Mesenchymal stem cell (in vitro differentiated cells and primary cell): ENCODE data around the gene APOE.

ENCODE experiments used
- DNase-seq: peaks from one replicate; pipeline ENCODE4 v3.0.0-alpha.2; 2013
- H2AFZ ChIP-seq: one replicate; pipeline ENCODE4 v1.6.1; 2013; ENCODE audit warnings: low read depth, mild to moderate bottlenecking, control low read depth, inconsistent platforms, low read length, moderate library complexity
- H2AK5ac ChIP-seq: 2 replicates; pipeline ENCODE4 v1.6.1; 2013; ENCODE audit warnings: low read length, moderate library complexity, mild to moderate bottlenecking, inconsistent platforms; ENCODE audit not compliant: severe bottlenecking
- H2BK120ac ChIP-seq: one replicate; pipeline ENCODE4 v1.6.1; 2013; ENCODE audit warnings: low read depth, mild to moderate bottlenecking, inconsistent platforms, low read length, moderate library complexity
- H2BK12ac ChIP-seq, 2 experiments: one replicate each; pipeline ENCODE4 v1.6.1; 2013; ENCODE audit warnings: inconsistent platforms in 2 of 2, low read length in 2 of 2, mild to moderate bottlenecking in 2 of 2, moderate library complexity in 2 of 2, control low read depth in 1 of 2
- H2BK15ac ChIP-seq: one replicate; pipeline ENCODE4 v1.6.1; 2013; ENCODE audit warnings: mild to moderate bottlenecking, low read depth, inconsistent platforms; ENCODE audit not compliant: poor library complexity, severe bottlenecking
- H2BK5ac ChIP-seq: 2 replicates; pipeline ENCODE4 v1.6.1; 2013; ENCODE audit warnings: low read depth, mild to moderate bottlenecking, low read length, control low read depth, inconsistent platforms; ENCODE audit not compliant: poor library complexity, severe bottlenecking
- H3K14ac ChIP-seq, 2 experiments: one replicate each; pipeline ENCODE4 v1.6.1; 2013; ENCODE audit warnings: inconsistent platforms in 2 of 2, low read length in 2 of 2, control low read depth in 1 of 2, mild to moderate bottlenecking in 1 of 2, moderate library complexity in 1 of 2
- H3K18ac ChIP-seq, 2 experiments: one replicate each; pipeline ENCODE4 v1.6.1; 2013; ENCODE audit warnings: inconsistent platforms in 2 of 2, low read length in 2 of 2, control low read depth in 1 of 2, low read depth in 1 of 2, mild to moderate bottlenecking in 1 of 2
- H3K23ac ChIP-seq, 2 experiments: one replicate each; pipeline ENCODE4 v1.6.1; 2013; ENCODE audit warnings: inconsistent platforms in 2 of 2, low read length in 2 of 2, mild to moderate bottlenecking in 2 of 2, moderate library complexity in 2 of 2, control low read depth in 1 of 2
- H3K27ac ChIP-seq: 2 replicates; pipeline ENCODE4 v1.5.1; 2013; ENCODE audit warnings: mild to moderate bottlenecking, moderate library complexity, low read length, control low read depth, inconsistent platforms; ENCODE audit not compliant: poor library complexity, severe bottlenecking
- H3K27me3 ChIP-seq, 2 experiments: 2 replicates each; pipeline versions ENCODE4 v1.6.1 to v1.7.0; 2013; ENCODE audit warnings: low read length in 2 of 2, mild to moderate bottlenecking in 2 of 2, moderate library complexity in 2 of 2, control low read depth in 1 of 2, inconsistent platforms in 1 of 2; ENCODE audit not compliant: control insufficient read depth in 1 of 2, insufficient read depth in 1 of 2
- H3K36me3 ChIP-seq, 2 experiments: 2 replicates each; pipeline versions ENCODE4 v1.6.1 to v1.7.0; 2013; ENCODE audit warnings: low read length in 2 of 2, control low read depth in 1 of 2, inconsistent platforms in 1 of 2, low read depth in 1 of 2, mild to moderate bottlenecking in 1 of 2; ENCODE audit not compliant: insufficient read depth in 2 of 2, control insufficient read depth in 1 of 2
- H3K4ac ChIP-seq, 2 experiments: one replicate each; pipeline ENCODE4 v1.6.1; 2013; ENCODE audit warnings: inconsistent platforms in 2 of 2, low read length in 2 of 2, mild to moderate bottlenecking in 2 of 2, moderate library complexity in 2 of 2, control low read depth in 1 of 2, low read depth in 1 of 2
- H3K4me1 ChIP-seq: 2 replicates; pipeline ENCODE4 v1.6.1; 2013; ENCODE audit warnings: low read depth, low read length, control low read depth; ENCODE audit not compliant: control insufficient read depth, insufficient read depth
- H3K4me2 ChIP-seq: 2 replicates; pipeline ENCODE4 v1.6.1; 2013; ENCODE audit warnings: low read length, mild to moderate bottlenecking, inconsistent platforms; ENCODE audit not compliant: poor library complexity, severe bottlenecking
- H3K4me3 ChIP-seq, 2 experiments: 2 replicates each; pipeline versions ENCODE4 v1.5.1 to v1.7.0; 2013; ENCODE audit warnings: low read length in 2 of 2, mild to moderate bottlenecking in 2 of 2, control low read depth in 1 of 2, low read depth in 1 of 2; ENCODE audit not compliant: insufficient read depth in 1 of 2
- H3K79me1 ChIP-seq: replicated peaks from 2 replicates; pipeline ENCODE4 v1.6.1; 2013; ENCODE audit warnings: mild to moderate bottlenecking, control low read depth, low read length, inconsistent platforms; ENCODE audit not compliant: poor library complexity, severe bottlenecking
- H3K9ac ChIP-seq: 2 replicates; pipeline ENCODE4 v1.7.0; 2013; ENCODE audit warnings: mild to moderate bottlenecking, low read length, moderate library complexity
- H3K9me3 ChIP-seq: 2 replicates; pipeline ENCODE4 v1.7.0; 2013; ENCODE audit warnings: mild to moderate bottlenecking, low read length; ENCODE audit not compliant: control insufficient read depth
- H4K8ac ChIP-seq: one replicate; pipeline ENCODE4 v1.6.1; 2013; ENCODE audit warnings: inconsistent platforms, mild to moderate bottlenecking, low read length, moderate library complexity
- H4K91ac ChIP-seq: one replicate; pipeline ENCODE4 v1.6.1; 2013; ENCODE audit warnings: mild to moderate bottlenecking, low read length, inconsistent platforms
- WGBS: methylation state at CpG from one replicate; pipeline ENCODE4 v1.1.7; 2013; ENCODE audit warnings: mixed read lengths; 5-methylcytosine and 5-hydroxymethylcytosine counted together

The APOE gene

DNA sequence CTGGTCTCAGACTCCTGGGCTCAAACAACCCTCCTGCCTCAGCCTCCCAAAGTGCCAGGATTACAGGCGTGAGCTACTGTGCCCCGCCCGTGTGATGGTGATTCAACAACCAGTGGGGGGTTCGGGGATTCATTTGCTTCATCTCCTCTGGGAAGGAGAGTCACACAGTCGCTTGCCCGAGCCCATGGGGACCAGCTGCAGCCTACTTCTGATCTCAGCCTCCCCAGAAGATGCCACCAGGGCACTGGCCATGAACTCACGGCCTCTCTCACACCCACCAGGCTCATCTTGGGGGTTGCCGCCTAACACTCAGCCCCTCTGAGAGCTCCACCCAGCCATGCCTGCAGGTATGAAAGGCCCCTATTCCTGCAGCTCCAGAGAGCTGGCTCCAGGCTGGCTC, 7.8 kb upstream of the APOE start:
- DNase-seq = no peak

DNA sequence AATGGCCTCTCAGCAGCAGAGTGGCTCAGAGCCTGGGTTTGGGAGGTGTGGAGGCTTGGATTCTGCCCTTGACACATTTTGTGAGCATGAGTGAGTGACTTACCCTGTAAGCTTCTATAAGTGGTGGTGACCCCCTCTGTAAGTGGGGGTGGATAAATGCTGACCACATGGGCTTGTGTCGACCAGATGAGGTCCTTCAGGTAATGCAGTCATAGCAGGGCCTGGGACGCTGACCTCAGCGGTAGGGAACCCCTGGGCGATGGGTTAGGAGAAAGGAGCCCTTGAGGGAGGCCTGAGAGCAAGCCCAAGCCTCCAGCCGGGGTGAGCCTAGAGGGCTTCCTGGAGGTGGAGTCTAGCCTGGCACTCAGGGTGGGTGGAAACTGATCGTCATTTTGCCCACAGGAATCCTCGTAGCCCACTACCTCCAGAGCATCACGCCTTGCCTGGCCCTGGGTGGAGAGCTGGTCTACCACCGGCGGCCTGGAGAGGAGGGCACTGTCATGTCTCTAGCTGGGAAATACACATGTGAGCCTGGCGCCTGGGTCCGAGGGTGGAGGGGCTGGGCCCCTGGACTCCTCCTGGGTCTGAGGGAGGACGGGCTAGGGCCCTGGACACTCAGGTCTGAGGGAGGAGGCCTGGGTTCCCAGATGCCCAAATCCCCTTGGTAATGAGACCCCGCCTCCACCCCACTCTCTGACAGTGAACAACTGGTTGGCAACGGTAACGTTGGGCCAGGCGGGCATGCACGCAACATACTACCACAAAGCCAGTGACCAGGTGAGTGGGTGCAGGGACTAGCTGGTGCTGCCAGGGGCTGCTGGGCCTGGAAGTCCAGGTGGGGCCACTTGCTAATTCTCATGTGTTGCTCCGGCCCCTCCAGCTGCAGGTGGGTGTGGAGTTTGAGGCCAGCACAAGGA, 5.0 kb upstream of the APOE start:
- Histone ChIP-seq H2AFZ (no peak overlapping the region), H3K4me2 (no peak overlapping the region), H3K36me3 (peaks cover 55 to 74% of the 10 kb centered on the region in 2 experiments), H3K14ac (no peak overlapping the region), H3K4ac (no peak overlapping the region), H2BK15ac (no peak overlapping the region), H2BK120ac (no peak overlapping the region), H3K9me3 (no peaks in the 10 kb centered on the region), H3K23ac (no peak overlapping the region), H3K9ac (no peak overlapping the region), H3K27me3 (peaks cover 0 to 4% of the 10 kb centered on the region in 2 experiments), H3K79me1 (peaks cover 36% of the 10 kb centered on the region), H3K27ac (no peak overlapping the region), H3K4me3 (no peak overlapping the region), H4K8ac (no peak overlapping the region), H2BK5ac (no peak overlapping the region), H2AK5ac (no peak overlapping the region), H3K4me1 (peaks cover 4% of the 10 kb centered on the region), H4K91ac (no peak overlapping the region), H2BK12ac (no peak overlapping the region), H3K18ac (no peak overlapping the region)
- WGBS = 98% methylated on average over 18 of the region's 19 CpGs
- no peak for DNase-seq

More for the DNA sequence above, 7.8 kb upstream of the APOE start:
- Histone ChIP-seq H3K79me1 (peaks cover 53% of the 10 kb centered on the region), H2BK5ac (no peak overlapping the region), H3K36me3 (peaks cover 78 to 92% of the 10 kb centered on the region in 2 experiments), H2BK120ac (no peak overlapping the region), H3K18ac (no peak overlapping the region), H4K91ac (no peak overlapping the region), H2AFZ (no peak overlapping the region), H3K14ac (no peak overlapping the region), H3K9ac (no peak overlapping the region), H3K4me1 (peaks cover 6% of the 10 kb centered on the region), H3K4ac (no peak overlapping the region), H3K23ac (no peak overlapping the region), H3K27me3 (no peaks in the 10 kb centered on the region), H3K4me2 (no peak overlapping the region), H2BK15ac (no peak overlapping the region), H2BK12ac (no peak overlapping the region), H2AK5ac (no peak overlapping the region), H3K9me3 (no peaks in the 10 kb centered on the region), H3K4me3 (no peak overlapping the region), H4K8ac (no peak overlapping the region), H3K27ac (no peak overlapping the region)
- 98% methylated on average over 8 of the region's 8 CpGs for WGBS

DNA sequence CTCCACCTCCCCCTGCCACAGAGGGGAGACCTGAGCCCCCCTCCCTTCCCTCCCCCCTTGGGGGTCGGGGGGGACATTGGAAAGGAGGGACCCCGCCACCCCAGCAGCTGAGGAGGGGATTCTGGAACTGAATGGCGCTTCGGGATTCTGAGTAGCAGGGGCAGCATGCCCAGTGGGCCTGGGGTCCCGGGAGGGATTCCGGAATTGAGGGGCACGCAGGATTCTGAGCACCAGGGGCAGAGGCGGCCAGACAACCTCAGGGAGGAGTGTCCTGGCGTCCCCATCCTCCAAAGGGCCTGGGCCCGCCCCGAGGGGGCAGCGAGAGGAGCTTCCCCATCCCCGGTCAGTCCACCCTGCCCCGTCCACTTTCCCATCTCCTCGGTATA, 2.4 kb upstream of the APOE start:
- H3K27ac ChIP-seq = no peak overlapping the region
- H3K36me3 ChIP-seq = peaks cover 31 to 52% of the 10 kb centered on the region in 2 experiments
- no peak overlapping the region for H4K8ac ChIP-seq
- H4K91ac ChIP-seq = no peak overlapping the region
- peaks cover 15% of the 10 kb centered on the region for H3K79me1 ChIP-seq
- no peak overlapping the region for H3K4me2 ChIP-seq
- H3K18ac ChIP-seq = no peak overlapping the region
- no peak overlapping the region for H3K9ac ChIP-seq
- peaks cover 0 to 10% of the 10 kb centered on the region in 2 experiments for H3K27me3 ChIP-seq
- no peak overlapping the region for H2BK5ac ChIP-seq
- WGBS = 82% methylated on average over 7 of the region's 15 CpGs
- H3K14ac ChIP-seq = no peak overlapping the region
- no peak overlapping the region for H2AFZ ChIP-seq
- H3K4ac ChIP-seq = no peak overlapping the region
- DNase-seq = no peak
- H3K9me3 ChIP-seq = no peaks in the 10 kb centered on the region
- H2BK12ac ChIP-seq = no peak overlapping the region
- no peak overlapping the region for H2BK15ac ChIP-seq
- no peak overlapping the region for H3K4me3 ChIP-seq
- H2AK5ac ChIP-seq = no peak overlapping the region
- peaks cover 13% of the 10 kb centered on the region for H3K4me1 ChIP-seq
- H3K23ac ChIP-seq = no peak overlapping the region
- H2BK120ac ChIP-seq = no peak overlapping the region

DNA sequence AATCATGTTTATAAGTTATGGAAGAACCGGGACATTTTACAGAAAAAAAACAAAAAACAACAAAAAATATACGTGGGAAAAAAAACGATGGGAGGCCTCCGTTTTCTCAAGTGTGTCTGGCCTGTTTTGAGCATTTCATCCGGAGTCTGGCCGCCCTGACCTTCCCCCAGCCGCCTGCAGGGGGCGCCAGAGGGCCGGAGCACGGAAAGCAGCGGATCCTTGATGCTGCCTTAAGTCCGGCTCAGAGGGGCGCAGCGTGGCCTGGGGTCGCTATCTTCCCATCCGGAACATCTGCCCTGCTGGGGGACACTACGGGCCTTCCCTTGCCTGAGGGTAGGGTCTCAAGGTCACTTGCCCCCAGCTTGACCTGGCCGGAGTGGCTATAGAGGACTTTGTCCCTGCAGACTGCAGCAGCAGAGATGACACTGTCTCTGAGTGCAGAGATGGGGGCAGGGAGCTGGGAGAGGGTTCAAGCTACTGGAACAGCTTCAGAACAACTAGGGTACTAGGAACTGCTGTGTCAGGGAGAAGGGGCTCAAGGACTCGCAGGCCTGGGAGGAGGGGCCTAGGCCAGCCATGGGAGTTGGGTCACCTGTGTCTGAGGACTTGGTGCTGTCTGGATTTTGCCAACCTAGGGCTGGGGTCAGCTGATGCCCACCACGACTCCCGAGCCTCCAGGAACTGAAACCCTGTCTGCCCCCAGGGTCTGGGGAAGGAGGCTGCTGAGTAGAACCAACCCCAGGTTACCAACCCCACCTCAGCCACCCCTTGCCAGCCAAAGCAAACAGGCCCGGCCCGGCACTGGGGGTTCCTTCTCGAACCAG, 1.8 kb upstream of the APOE start:
- Histone ChIP-seq H3K4me2 (no peak overlapping the region), H2BK120ac (no peak overlapping the region), H3K4me1 (peaks cover 13% of the 10 kb centered on the region), H3K18ac (no peak overlapping the region), H2BK12ac (no peak overlapping the region), H2AK5ac (no peak overlapping the region), H2BK5ac (no peak overlapping the region), H3K36me3 (peaks cover 30 to 57% of the 10 kb centered on the region in 2 experiments), H3K27ac (no peak overlapping the region), H3K14ac (no peak overlapping the region), H3K27me3 (peaks cover 0 to 10% of the 10 kb centered on the region in 2 experiments), H3K4me3 (no peak overlapping the region), H4K8ac (peak overlapping the region; percentile 5), H3K4ac (no peak overlapping the region), H3K23ac (no peak overlapping the region), H3K9me3 (no peaks in the 10 kb centered on the region), H3K79me1 (peaks cover 14% of the 10 kb centered on the region), H3K9ac (peak overlapping the region; percentile 2), H2BK15ac (no peak overlapping the region), H4K91ac (no peak overlapping the region), H2AFZ (no peak overlapping the region)
- DNase-seq = peak; percentile 62
- 32% methylated on average over 23 of the region's 24 CpGs for WGBS
